ENCODE results near the gene NRIP3. TPM values are rescaled to one million over a fixed set of nuclear protein-coding genes. Genes with fewer than 3 reads are reported as not detected.

NRIP3 gene
- total RNA-seq, result 6.2 and 6.8 TPM in 2 replicates

- DNase-seq (ENCODE audit: insufficient read length, low spot score, missing footprints), result peak; percentile 94
These were observed at the start of gene NRIP3 for GRCh38 chr11:9003573-9004182. TSS of gene NRIP3 (minus strand) at chr11:9004001. CDS start at chr11:9003935, 66 bp downstream.

DNA sequence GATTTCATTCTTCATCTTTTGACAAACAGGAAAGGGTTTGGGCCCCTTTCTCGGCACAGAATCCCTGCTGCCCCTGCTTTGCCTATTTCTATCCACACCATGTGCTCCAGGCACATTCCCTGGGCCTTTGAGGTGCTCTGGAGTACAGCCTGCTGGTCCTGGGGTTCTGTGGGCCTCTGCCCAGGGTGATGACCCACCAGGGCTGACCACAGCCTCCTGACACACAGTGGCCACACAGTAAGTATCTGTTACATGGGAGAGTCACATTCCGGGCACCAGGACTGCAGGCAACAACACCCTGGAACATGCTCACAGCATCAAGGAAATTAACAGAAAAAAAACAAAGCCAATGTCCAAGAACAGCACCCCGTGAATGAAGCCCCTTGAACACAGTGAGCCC is 48.5 kb upstream of the NRIP3 start:
- H3K4me3 ChIP-seq (ENCODE audit: insufficient read depth, low read length), result no peak overlapping the region
- H3K27ac ChIP-seq (ENCODE audit: low read depth, low read length), result no peak overlapping the region
- TF ChIP-seq CTCF (IDR thresholded peaks at IDR 0.05; ENCODE audit: extremely low read depth, low read depth, low read length), result no peak
- no peaks in the 10 kb centered on the region for H4K20me1 ChIP-seq (ENCODE audit: insufficient read depth, low read length)
- no peaks in the 10 kb centered on the region for H3K4me1 ChIP-seq (ENCODE audit: insufficient read depth, low read length)
- H3K9me3 ChIP-seq (ENCODE audit: low read depth, low read length), result no peaks in the 10 kb centered on the region
- H3K79me2 ChIP-seq (ENCODE audit: insufficient read depth, low read length), result no peaks in the 10 kb centered on the region
- H3K36me3 ChIP-seq (ENCODE audit: insufficient read depth, low read length), result no peaks in the 10 kb centered on the region
- no peak overlapping the region for H2AFZ ChIP-seq (ENCODE audit: low read length)
- DNase-seq (ENCODE audit: insufficient read length, low spot score, missing footprints), result no peak
- no peak overlapping the region for H3K4me2 ChIP-seq (ENCODE audit: insufficient read depth, low read length)
- no peaks in the 10 kb centered on the region for H3K27me3 ChIP-seq (ENCODE audit: insufficient read depth, low read length)

More at GRCh38 chr11:9003573-9004182, at the start of gene NRIP3:
- Histone ChIP-seq H4K20me1 (ENCODE audit: insufficient read depth, low read length) (no peaks in the 10 kb centered on the region), H3K27ac (ENCODE audit: low read depth, low read length) (peak within 1 kb of the TSS; percentile 39), H3K4me1 (ENCODE audit: insufficient read depth, low read length) (peaks cover 30% of the 10 kb centered on the region), H3K27me3 (ENCODE audit: insufficient read depth, low read length) (peaks cover 31% of the 10 kb centered on the region), H3K79me2 (ENCODE audit: insufficient read depth, low read length) (peaks cover 25% of the 10 kb centered on the region), H3K36me3 (ENCODE audit: insufficient read depth, low read length) (no peaks in the 10 kb centered on the region), H3K9me3 (ENCODE audit: low read depth, low read length) (no peaks in the 10 kb centered on the region), H3K4me2 (ENCODE audit: insufficient read depth, low read length) (peak within 1 kb of the TSS; percentile 94), H3K4me3 (ENCODE audit: insufficient read depth, low read length) (peak within 1 kb of the TSS; percentile 75), H2AFZ (ENCODE audit: low read length) (peak within 1 kb of the TSS; percentile 94)
- no peak for TF ChIP-seq CTCF (IDR thresholded peaks at IDR 0.05; ENCODE audit: extremely low read depth, low read depth, low read length)

DNA sequence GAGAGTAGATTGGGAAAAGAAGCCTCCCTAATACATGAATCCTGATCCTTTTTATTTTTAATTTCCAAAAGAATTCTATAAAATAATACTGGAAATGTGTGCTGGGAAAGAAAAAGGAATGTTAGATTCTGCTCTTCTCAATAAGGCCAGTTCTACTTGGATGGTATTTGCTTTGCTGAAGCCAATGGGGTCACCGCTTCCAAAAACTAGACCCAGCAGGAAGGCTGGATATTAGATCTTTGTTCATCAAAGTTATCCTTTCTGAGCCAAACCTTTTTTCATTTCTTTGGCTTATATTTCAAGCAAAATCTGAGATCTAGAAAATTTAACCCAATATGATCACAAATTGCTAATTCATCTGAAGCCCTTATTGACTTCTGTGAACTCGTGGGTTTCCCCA is 46.2 kb upstream of the NRIP3 start:
- DNase-seq (ENCODE audit: insufficient read length, low spot score, missing footprints), result no peak
- Histone ChIP-seq H3K79me2 (ENCODE audit: insufficient read depth, low read length) (no peaks in the 10 kb centered on the region), H3K27ac (ENCODE audit: low read depth, low read length) (no peak overlapping the region), H3K4me3 (ENCODE audit: insufficient read depth, low read length) (no peak overlapping the region), H4K20me1 (ENCODE audit: insufficient read depth, low read length) (no peaks in the 10 kb centered on the region), H2AFZ (ENCODE audit: low read length) (no peak overlapping the region), H3K4me1 (ENCODE audit: insufficient read depth, low read length) (no peaks in the 10 kb centered on the region), H3K4me2 (ENCODE audit: insufficient read depth, low read length) (no peak overlapping the region), H3K36me3 (ENCODE audit: insufficient read depth, low read length) (no peaks in the 10 kb centered on the region), H3K9me3 (ENCODE audit: low read depth, low read length) (no peaks in the 10 kb centered on the region), H3K27me3 (ENCODE audit: insufficient read depth, low read length) (no peaks in the 10 kb centered on the region)
- no peak for TF ChIP-seq CTCF (IDR thresholded peaks at IDR 0.05; ENCODE audit: extremely low read depth, low read depth, low read length)

DNA sequence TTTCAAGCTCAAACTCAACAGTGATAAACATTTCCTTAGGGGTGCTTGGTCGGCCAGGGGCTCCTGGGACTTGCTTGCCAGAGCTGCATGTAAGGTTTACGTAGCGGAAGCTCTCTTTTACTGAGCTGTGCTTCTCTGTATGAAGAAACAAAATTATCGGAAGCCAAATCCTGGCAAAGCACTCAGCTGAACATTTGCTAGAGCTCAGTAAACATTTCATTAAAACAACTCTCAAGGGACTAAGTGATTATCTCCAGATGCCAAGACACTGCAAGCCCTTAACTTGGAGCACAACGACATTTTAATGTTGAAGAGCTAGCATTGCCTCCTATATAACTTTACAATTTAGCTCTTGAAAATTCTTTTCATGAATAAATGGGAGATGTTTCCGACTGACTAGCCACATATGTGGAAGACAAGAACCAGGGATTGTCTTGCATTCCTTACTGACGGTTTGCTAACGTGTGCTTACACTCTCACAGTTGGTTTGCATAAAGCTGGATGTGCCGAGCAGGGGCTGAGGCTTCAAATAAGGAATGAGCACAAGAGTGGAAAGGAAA is 44.2 kb upstream of the NRIP3 start:
- Histone ChIP-seq H3K27me3 (ENCODE audit: insufficient read depth, low read length) (no peaks in the 10 kb centered on the region), H3K27ac (ENCODE audit: low read depth, low read length) (no peak overlapping the region), H3K4me3 (ENCODE audit: insufficient read depth, low read length) (no peak overlapping the region), H3K36me3 (ENCODE audit: insufficient read depth, low read length) (no peaks in the 10 kb centered on the region), H3K79me2 (ENCODE audit: insufficient read depth, low read length) (no peaks in the 10 kb centered on the region), H4K20me1 (ENCODE audit: insufficient read depth, low read length) (no peaks in the 10 kb centered on the region), H3K9me3 (ENCODE audit: low read depth, low read length) (no peaks in the 10 kb centered on the region), H3K4me2 (ENCODE audit: insufficient read depth, low read length) (peak overlapping the region; percentile 50), H3K4me1 (ENCODE audit: insufficient read depth, low read length) (no peaks in the 10 kb centered on the region), H2AFZ (ENCODE audit: low read length) (peak overlapping the region; percentile 47)
- no peak for DNase-seq (ENCODE audit: insufficient read length, low spot score, missing footprints)
- no peak for TF ChIP-seq CTCF (IDR thresholded peaks at IDR 0.05; ENCODE audit: extremely low read depth, low read depth, low read length)
